NCI-H748 (cell line): ENCODE data around the gene VWCE.
"Not testable (repeated sequence)": the region's sequence is repeated elsewhere in the genome, so short reads cannot be mapped to it uniquely, and the experiment has no call there.

ENCODE experiments used
- DNase-seq: peaks from one replicate; lab custom pipeline; 2025; ENCODE audit not compliant: unreplicated experiment; lab: John Stamatoyannopoulos, UW

Gene VWCE

GRCh38 chr11:61256710-61257482 is 38.2 kb downstream of the VWCE start:
- no peak for DNase-seq

- DNase-seq, result peak; percentile 46
Observed at GRCh38 chr11:61254403-61255025, 40.6 kb downstream of the VWCE start.

GRCh38 chr11:61252332-61252731 is 42.8 kb downstream of the VWCE start:
- not testable (repeated sequence) for DNase-seq

- DNase-seq, result not testable (repeated sequence)
Observed at GRCh38 chr11:61250796-61251765, 44.0 kb downstream of the VWCE start.

GRCh38 chr11:61249201-61249600 is 45.9 kb downstream of the VWCE start:
- DNase-seq, result not testable (repeated sequence)

GRCh38 chr11:61248071-61248470 is 47.0 kb downstream of the VWCE start:
- not testable (repeated sequence) for DNase-seq

- not testable (repeated sequence) for DNase-seq
Observed at GRCh38 chr11:61245284-61245964, 49.7 kb downstream of the VWCE start.

- DNase-seq, result not testable (repeated sequence)
Observed at GRCh38 chr11:61241526-61241925, 53.6 kb downstream of the VWCE start.

GRCh38 chr11:61240875-61241274 is 54.2 kb downstream of the VWCE start, which contains the start of gene PGA5:
PGA5 (plus strand) TSS chr11:61241175; CDS start chr11:61241227, 52 bp downstream.
- DNase-seq, result not testable (repeated sequence)

- not testable (repeated sequence) for DNase-seq
Observed at GRCh38 chr11:61240288-61240687, 54.8 kb downstream of the VWCE start.

- DNase-seq, result not testable (repeated sequence)
Observed at GRCh38 chr11:61237130-61237529, 58.0 kb downstream of the VWCE start.

- DNase-seq, result not testable (repeated sequence)
Observed at GRCh38 chr11:61232548-61233145, 62.5 kb downstream of the VWCE start.

GRCh38 chr11:61231585-61231984 is 63.5 kb downstream of the VWCE start:
- not testable (repeated sequence) for DNase-seq

GRCh38 chr11:61231033-61231432 is 64.1 kb downstream of the VWCE start:
- DNase-seq, result not testable (repeated sequence)

- DNase-seq, result not testable (repeated sequence)
Observed at GRCh38 chr11:61229458-61229857, 65.7 kb downstream of the VWCE start.

GRCh38 chr11:61226457-61227137 is 68.5 kb downstream of the VWCE start:
- DNase-seq, result not testable (repeated sequence)

- not testable (repeated sequence) for DNase-seq
Observed at GRCh38 chr11:61222692-61223091, 72.4 kb downstream of the VWCE start.

GRCh38 chr11:61222047-61222446 is 73.1 kb downstream of the VWCE start, which contains the start of gene PGA4:
PGA4 (plus strand) TSS chr11:61222347; CDS start chr11:61222401, 54 bp downstream.
- not testable (repeated sequence) for DNase-seq

- not testable (repeated sequence) for DNase-seq
Observed at GRCh38 chr11:61219016-61219415, 76.1 kb downstream of the VWCE start.
